ENCODE measurements around the gene TOMM20. TPM values are rescaled to one million over a fixed set of nuclear protein-coding genes. Genes with fewer than 3 reads are reported as not detected.
A peak's percentile ranks its signal among the peaks of the same experiment; 100 is the strongest.

The TOMM20 gene
- total RNA-seq, 1 experiment from 2014 or later = 101 TPM

- Histone ChIP-seq H3K36me3 (ENCODE audit: control insufficient read depth, insufficient read depth, low read length) (peaks cover 17% of the 10 kb centered on the region; the same call in 1 of the 2 replicates), H3K27ac (ENCODE audit: low read length) (no peak overlapping the region), H3K4me1 (ENCODE audit: control insufficient read depth, insufficient read depth, low read length) (peaks cover 23% of the 10 kb centered on the region), H3K9me3 (ENCODE audit: control insufficient read depth, insufficient read depth, low read depth, low read length) (no peaks in the 10 kb centered on the region), H3K27me3 (ENCODE audit: control insufficient read depth, insufficient read depth, low read length) (no peaks in the 10 kb centered on the region), H3K4me3 (ENCODE audit: low read depth in 2 of 2, low read length in 2 of 2) (no peak overlapping the region)
- intact Hi-C loops (cut with micrococcal nuclease; ENCODE audit: unreplicated experiment) (no loop called here), in situ Hi-C loops (cut with HindIII; ENCODE audit: low pct_unique_long_range_greater_than_20kb, low sequenced_read_pairs) (no loop called here)
- BruUV-seq (replicated peaks) = no TSS peak
- CTCF ChIA-PET = no interaction called here
- no peak for ATAC-seq
- no peak for DNase-seq (ENCODE audit: low read depth, low spot score)
- POLR2A ChIA-PET = no interaction called here
- TF ChIP-seq TCF7L2 (IDR thresholded peaks at IDR 0.05; ENCODE audit: low read depth, low read length) = no peak
- no peak for TF ChIP-seq REST (IDR thresholded peaks at IDR 0.05; ENCODE audit: insufficient read depth in 1 of 2, low read depth in 2 of 2, low read length in 1 of 2)
- no peak for TF ChIP-seq POLR2AphosphoS5 (IDR thresholded peaks at IDR 0.05; ENCODE audit: low read depth, low read length)
- TF ChIP-seq CTCF (IDR thresholded peaks at IDR 0.05) = no peak
- TF ChIP-seq SIN3A (IDR thresholded peaks at IDR 0.05; ENCODE audit: borderline replicate concordance, insufficient read depth, low read depth, low read length) = no peak
Measured at GRCh38 chr1:235106457-235106856, 22.2 kb downstream of the TOMM20 start.

- no peak for TF ChIP-seq CTCF (IDR thresholded peaks at IDR 0.05)
- TF ChIP-seq TCF7L2 (IDR thresholded peaks at IDR 0.05; ENCODE audit: low read depth, low read length) = no peak
- TF ChIP-seq REST (IDR thresholded peaks at IDR 0.05; ENCODE audit: insufficient read depth in 1 of 2, low read depth in 2 of 2, low read length in 1 of 2) = no peak
- no peak for TF ChIP-seq SIN3A (IDR thresholded peaks at IDR 0.05; ENCODE audit: borderline replicate concordance, insufficient read depth, low read depth, low read length)
- TF ChIP-seq POLR2AphosphoS5 (IDR thresholded peaks at IDR 0.05; ENCODE audit: low read depth, low read length) = no peak
- H3K9me3 ChIP-seq (ENCODE audit: control insufficient read depth, insufficient read depth, low read depth, low read length) = no peaks in the 10 kb centered on the region
- DNase-seq (ENCODE audit: low read depth, low spot score) = no peak
- peaks cover 9% of the 10 kb centered on the region; the same call in 1 of the 2 replicates for H3K36me3 ChIP-seq (ENCODE audit: control insufficient read depth, insufficient read depth, low read length)
- H3K4me3 ChIP-seq (ENCODE audit: low read depth in 2 of 2, low read length in 2 of 2) = peak overlapping the region in 1 of 2 experiments; percentile 57; a peak in 3 of 4 replicates
- ATAC-seq = peak; percentile 51
- H3K4me1 ChIP-seq (ENCODE audit: control insufficient read depth, insufficient read depth, low read length) = peaks cover 23% of the 10 kb centered on the region
- no peaks in the 10 kb centered on the region for H3K27me3 ChIP-seq (ENCODE audit: control insufficient read depth, insufficient read depth, low read length)
- intact Hi-C loops (cut with micrococcal nuclease; ENCODE audit: unreplicated experiment) = no loop called here
- POLR2A ChIA-PET = interaction anchor here (0.6 kb wide), 3 partner anchors 42 to 382 kb away, joined by 3 to 29 read pairs (median 4); no protein-coding TSS in a partner anchor
- H3K27ac ChIP-seq (ENCODE audit: low read length) = peak overlapping the region; percentile 85
- in situ Hi-C loops (cut with HindIII; ENCODE audit: low pct_unique_long_range_greater_than_20kb, low sequenced_read_pairs) = no loop called here
- BruUV-seq (replicated peaks) = no TSS peak
- CTCF ChIA-PET = interaction anchor here (0.6 to 1.1 kb wide), 9 partner anchors 13 to 866 kb away, joined by 3 to 12 read pairs (median 5); no protein-coding TSS in a partner anchor
Measured at GRCh38 chr1:235105051-235106043, 23.3 kb downstream of the TOMM20 start.
